HL-60 (cell line): Measurements from ENCODE around the gene LSAMP.

ENCODE experiments used
- GABPA ChIP-seq: IDR thresholded peaks from 2 replicates; pipeline ENCODE4 v1.6.1; 2012; ENCODE audit warnings: low read depth
- POLR2AphosphoS5 ChIP-seq: IDR thresholded peaks from 2 replicates; pipeline ENCODE4 v1.6.1; 2012; ENCODE audit warnings: low read depth
- TF ChIP-seq, protein P1 (sequence below): IDR thresholded peaks from one replicate; pipeline ENCODE4 v1.5.1; 2011; ENCODE audit warnings: low read length, control low read depth, inconsistent platforms; ENCODE audit not compliant: insufficient read depth
- TF ChIP-seq, protein P2 (sequence below): IDR thresholded peaks from 2 replicates; pipeline ENCODE4 v1.6.1; 2012; ENCODE audit warnings: low read depth; ENCODE audit not compliant: insufficient replicate concordance

DNA sequence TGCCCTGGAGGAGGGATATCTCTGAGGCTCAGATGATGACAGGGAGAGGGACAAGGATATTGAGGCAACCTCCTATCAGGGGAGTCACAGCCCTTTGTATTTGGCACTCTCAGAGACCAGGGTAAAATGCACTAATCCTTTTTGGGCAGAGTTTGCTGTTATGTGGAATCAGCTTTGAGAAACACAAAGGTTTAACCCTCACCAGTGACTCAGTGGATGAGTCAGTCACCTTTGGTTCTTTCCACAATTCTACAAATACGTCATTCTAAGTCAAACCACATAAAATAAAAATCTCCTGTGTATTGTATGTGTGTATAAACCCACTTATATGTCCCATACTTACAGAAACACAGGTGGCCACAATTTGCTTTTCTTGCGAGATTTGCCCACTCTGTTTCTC lies 5.1 kb downstream of the LSAMP start:
- TF ChIP-seq, protein P1, sequence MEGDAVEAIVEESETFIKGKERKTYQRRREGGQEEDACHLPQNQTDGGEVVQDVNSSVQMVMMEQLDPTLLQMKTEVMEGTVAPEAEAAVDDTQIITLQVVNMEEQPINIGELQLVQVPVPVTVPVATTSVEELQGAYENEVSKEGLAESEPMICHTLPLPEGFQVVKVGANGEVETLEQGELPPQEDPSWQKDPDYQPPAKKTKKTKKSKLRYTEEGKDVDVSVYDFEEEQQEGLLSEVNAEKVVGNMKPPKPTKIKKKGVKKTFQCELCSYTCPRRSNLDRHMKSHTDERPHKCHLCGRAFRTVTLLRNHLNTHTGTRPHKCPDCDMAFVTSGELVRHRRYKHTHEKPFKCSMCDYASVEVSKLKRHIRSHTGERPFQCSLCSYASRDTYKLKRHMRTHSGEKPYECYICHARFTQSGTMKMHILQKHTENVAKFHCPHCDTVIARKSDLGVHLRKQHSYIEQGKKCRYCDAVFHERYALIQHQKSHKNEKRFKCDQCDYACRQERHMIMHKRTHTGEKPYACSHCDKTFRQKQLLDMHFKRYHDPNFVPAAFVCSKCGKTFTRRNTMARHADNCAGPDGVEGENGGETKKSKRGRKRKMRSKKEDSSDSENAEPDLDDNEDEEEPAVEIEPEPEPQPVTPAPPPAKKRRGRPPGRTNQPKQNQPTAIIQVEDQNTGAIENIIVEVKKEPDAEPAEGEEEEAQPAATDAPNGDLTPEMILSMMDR: no peak
- no peak for TF ChIP-seq POLR2AphosphoS5
- TF ChIP-seq, protein P2, sequence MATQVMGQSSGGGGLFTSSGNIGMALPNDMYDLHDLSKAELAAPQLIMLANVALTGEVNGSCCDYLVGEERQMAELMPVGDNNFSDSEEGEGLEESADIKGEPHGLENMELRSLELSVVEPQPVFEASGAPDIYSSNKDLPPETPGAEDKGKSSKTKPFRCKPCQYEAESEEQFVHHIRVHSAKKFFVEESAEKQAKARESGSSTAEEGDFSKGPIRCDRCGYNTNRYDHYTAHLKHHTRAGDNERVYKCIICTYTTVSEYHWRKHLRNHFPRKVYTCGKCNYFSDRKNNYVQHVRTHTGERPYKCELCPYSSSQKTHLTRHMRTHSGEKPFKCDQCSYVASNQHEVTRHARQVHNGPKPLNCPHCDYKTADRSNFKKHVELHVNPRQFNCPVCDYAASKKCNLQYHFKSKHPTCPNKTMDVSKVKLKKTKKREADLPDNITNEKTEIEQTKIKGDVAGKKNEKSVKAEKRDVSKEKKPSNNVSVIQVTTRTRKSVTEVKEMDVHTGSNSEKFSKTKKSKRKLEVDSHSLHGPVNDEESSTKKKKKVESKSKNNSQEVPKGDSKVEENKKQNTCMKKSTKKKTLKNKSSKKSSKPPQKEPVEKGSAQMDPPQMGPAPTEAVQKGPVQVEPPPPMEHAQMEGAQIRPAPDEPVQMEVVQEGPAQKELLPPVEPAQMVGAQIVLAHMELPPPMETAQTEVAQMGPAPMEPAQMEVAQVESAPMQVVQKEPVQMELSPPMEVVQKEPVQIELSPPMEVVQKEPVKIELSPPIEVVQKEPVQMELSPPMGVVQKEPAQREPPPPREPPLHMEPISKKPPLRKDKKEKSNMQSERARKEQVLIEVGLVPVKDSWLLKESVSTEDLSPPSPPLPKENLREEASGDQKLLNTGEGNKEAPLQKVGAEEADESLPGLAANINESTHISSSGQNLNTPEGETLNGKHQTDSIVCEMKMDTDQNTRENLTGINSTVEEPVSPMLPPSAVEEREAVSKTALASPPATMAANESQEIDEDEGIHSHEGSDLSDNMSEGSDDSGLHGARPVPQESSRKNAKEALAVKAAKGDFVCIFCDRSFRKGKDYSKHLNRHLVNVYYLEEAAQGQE: no peak
- no peak for TF ChIP-seq GABPA
